Stimulated activated CD8-positive, alpha-beta memory T cell treated with anti-CD3 and anti-CD28 coated beads, Interleukin-15, amount 100 ng/mL, for 24 hours (primary cell): ENCODE measurements around the gene XKR8.
A peak's percentile ranks its signal among the peaks of the same experiment; 100 is the strongest.

Experiments used
- DNase-seq: peaks from one replicate; pipeline ENCODE4 v3.0.0-alpha.2; 2020; ENCODE audit warnings: low read depth

XKR8 gene, protein sequence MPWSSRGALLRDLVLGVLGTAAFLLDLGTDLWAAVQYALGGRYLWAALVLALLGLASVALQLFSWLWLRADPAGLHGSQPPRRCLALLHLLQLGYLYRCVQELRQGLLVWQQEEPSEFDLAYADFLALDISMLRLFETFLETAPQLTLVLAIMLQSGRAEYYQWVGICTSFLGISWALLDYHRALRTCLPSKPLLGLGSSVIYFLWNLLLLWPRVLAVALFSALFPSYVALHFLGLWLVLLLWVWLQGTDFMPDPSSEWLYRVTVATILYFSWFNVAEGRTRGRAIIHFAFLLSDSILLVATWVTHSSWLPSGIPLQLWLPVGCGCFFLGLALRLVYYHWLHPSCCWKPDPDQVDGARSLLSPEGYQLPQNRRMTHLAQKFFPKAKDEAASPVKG

DNA sequence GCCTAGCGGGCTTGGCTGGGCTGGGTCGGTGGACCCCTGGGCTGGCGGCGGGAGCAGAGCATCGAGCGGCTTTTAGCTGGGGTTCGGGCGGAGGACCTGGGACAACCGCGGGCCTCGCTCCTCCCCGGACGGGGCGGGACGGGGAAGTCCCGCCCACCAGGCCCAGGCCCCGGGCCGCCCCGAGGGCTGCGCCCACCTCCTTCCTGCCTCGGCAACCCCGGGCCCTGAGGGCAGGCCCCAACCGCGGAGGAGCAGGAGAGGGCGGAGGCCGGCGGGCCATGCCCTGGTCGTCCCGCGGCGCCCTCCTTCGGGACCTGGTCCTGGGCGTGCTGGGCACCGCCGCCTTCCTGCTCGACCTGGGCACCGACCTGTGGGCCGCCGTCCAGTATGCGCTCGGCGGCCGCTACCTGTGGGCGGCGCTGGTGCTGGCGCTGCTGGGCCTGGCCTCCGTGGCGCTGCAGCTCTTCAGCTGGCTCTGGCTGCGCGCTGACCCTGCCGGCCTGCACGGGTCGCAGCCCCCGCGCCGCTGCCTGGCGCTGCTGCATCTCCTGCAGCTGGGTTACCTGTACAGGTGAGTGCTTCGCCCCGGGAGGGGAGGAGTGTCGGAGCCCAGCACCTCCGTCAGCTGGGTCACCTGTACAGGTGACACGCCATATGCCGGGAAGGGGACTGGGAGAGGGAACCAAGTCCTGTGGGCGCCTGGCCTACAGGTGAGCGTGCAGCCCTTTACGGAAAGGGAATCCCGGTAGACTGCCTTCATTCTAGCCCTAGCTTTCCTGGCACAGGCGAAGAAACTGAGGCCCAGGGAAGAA, at the start of gene XKR8:
TSS of gene XKR8 (plus strand) at position 182 of the 812 bp plus-strand sequence. CDS start at position 279, 97 bp downstream.
- peak; percentile 63 for DNase-seq

DNA sequence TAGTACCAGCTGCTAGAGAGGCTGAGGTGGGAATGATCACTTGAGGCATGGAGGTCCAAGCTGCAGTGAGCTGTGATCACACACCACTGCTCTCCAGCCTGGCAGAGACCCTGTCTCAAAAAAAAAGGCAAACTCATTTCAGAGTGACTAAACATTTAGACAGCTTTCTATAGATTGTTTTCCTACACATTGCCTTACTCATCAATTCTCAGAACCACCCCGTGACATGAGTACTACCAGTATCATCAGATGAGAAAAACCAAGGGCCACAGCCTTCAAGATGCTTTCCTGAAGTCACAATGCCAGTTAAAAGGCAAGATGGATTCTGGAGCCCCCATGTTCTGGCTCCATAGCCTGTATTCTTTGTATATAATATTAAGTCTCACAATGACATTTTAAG, 47.3 kb upstream of the XKR8 start:
- DNase-seq, result no peak

DNA sequence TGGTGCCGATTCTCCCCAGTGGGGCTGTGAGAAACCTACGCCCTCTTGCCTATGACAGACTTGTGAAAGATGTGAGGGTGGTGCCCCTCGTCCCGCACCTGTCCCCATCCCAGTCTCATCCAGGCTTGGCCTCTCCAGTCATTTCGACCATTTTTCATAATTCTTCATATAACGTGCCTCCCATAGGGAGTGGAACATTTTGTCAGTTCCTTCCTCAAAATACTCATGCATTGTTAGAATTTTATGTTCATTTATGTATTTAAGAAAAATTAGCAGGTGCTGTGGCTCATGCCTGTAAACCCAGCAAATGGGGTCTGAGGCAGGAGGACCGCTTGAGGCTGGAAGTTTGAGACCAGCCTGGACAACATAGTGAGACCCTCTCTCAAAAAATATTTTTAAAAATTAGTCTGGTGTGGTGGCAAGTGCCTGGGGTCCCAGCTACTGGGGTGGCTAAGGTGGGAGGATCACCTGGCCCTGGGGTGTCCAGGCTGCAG, 44.6 kb upstream of the XKR8 start:
- no peak for DNase-seq

DNA sequence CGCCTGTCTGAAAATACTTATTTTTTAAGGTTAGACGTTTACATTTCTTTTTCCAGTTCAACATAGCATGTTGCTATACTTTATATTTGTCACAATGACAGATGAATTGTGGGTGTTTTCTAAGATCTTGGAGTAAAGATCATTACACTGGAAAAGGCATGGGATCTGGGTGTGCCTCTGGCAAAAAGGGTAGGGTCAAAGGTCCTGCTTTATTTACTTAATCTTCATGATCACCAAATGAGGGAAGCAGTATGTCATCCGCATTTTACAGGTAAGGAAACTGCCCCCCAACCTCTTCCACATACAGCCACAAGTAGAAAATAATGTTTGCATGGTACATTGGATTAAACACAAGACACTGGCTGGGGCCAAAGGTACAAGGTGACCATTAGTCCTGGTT, 37.5 kb upstream of the XKR8 start:
- no peak for DNase-seq

DNA sequence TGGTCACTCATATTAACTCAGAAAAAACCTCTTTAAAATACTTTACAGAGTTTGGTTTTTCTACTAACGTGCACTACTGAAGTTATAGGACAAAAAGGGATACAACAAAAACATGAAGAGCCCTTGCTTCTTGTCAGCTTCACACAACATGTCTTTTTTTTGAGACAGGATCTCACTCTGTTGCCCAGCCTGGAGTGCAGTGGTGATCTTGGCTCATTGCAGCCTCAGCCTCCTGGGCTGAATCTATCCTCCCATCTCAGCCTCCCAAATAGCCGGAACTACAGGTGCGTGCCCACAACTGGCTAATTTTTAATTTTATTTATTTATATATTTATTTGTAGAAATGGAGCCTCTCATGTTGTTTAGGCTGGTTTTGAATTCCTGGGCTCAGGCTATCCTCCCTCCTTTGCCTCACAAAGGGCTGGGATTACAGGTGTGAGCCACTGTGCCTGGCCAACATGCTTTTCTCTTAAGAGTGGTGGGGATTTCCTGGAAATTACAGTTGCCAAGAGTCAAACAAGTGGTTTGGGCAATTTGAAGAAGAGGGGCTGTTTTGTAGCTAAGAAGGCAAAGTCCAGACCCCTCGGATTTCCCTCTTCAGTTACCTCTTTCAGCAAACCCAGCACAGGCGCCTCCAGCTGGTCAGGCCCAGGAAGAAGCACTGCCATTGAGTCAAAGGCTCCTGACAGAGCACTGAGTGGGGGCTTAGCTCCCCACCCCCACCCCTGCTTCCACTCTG, 31.4 kb upstream of the XKR8 start:
- DNase-seq, result no peak

- no peak for DNase-seq
Measured at GRCh38 chr1:27931184-27931583, 28.6 kb upstream of the XKR8 start.

DNA sequence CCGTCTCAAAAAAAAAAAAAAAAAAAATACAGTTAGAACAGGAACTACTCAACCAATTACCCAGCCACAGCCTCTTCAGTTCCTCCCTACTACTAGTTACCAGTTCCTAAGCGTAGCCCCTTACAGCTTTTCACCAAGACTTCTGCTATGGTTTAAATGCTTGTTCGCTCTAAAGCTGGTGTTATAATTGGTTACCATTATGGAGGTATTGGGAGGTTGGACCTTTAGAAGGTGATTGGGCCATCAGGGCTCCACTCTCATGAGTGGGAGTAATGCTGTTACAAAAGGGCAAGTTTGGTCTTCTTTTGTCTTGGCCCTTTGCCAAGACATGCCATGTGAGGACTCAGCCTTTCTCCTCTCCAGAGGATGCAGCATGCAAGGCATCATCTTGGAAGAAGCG, 28.0 kb upstream of the XKR8 start:
- DNase-seq, result no peak

- no peak for DNase-seq
Measured at GRCh38 chr1:27934818-27935549, 24.8 kb upstream of the XKR8 start, which contains the start of gene SMPDL3B. Gene SMPDL3B, plus strand, starts transcription at chr1:27935000. Its CDS starts 184 bp downstream, at chr1:27935184.

DNA sequence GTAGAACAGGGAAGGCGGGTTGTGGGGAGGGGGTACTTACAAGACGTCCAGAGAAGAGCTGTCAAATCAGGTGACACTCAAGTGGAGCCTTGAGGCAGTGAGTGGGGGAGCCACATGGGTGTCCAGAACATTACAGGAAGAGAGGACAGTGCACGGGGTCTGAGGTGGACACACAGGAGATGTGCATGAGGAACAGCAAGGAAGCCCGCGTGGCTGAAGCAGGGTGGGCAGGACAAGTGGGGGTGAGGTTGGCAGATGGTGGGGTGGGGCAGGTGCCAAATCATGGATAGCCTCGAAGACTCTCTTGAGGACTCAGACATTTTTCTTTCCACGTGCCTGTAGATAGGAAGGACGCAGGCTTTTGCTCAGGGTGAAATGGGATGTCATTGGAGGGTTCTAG, 24.1 kb upstream of the XKR8 start:
- no peak for DNase-seq

- no peak for DNase-seq
Measured at GRCh38 chr1:27936370-27936769, 23.4 kb upstream of the XKR8 start.

DNA sequence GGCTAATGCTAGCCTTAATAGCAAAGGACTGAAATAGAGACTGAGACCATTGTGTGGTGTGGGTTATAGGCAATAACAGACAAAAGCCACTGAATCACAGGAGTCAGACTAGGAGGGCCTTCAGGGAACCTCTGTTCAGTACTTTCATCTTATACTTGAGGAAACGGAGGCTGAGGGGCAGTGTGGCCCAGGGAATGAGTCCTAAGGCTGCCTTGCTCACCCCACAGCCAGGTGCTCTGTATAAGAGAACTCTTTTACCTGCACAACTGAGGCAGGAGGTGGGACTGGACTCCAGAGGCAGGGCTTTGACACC, 22.3 kb upstream of the XKR8 start:
- DNase-seq, result no peak

DNA sequence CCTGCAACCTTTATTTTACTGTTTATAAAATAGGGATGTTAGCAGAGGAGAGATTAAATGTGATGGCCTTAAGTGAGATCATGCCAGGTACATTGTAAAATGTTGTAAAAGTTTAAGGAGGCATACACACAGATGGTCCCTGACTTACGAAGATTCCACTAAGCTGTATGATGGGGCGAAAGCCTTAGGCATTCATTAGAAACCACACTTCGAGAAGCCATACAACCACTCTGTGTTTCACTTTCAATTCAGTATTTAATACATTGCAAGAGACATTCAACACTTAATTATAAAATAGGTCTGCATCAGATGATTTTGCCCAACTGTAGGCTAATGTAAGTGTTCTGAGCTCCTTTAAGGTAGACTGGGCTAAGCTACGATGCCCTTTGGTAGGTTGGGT, 21.3 kb upstream of the XKR8 start:
- DNase-seq, result no peak

GRCh38 chr1:27940297-27940696, 19.5 kb upstream of the XKR8 start:
- peak; percentile 33 for DNase-seq

- DNase-seq, result no peak
Measured at GRCh38 chr1:27940870-27941560, 18.8 kb upstream of the XKR8 start.

DNA sequence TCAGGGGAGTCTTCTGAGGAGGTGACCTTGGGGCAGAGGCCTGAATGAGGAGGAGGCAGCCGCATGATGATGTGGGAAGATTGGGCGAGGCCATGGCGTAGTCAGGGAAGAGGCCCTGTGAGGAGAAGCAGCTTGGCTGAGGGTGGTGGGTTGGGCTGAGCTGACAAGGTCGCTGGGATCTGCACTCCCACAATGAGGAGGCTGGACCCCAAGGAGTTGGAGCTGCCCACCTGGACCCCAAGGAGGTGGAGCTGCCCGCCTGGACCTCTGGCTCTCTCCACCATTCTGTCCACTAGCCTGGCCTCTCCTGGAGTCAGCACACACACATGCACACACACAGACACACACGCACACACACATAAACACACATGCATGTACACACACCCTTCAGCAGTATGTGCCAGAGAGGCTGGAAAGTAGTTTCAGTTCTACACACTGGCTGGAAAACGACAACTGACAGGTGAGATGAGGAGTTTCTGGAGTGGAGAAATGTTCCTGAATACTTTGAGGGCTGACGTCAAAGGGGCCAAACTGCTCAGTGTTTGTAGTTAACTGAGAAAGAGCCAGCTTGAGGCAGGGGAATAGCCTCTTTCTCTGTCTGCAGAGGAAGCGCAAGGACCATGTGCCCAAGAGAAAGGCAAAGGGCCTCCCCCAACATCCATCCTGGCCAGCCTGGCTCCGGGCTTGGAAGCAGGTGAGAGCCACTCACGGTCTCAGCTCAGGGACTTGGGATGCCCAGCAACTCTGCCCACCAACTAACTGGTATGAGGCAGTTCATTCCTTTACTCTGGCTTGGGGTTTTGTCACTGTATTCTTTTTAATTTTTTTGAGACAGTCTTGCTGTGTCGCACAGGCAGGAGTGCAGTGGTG, 17.9 kb upstream of the XKR8 start:
- no peak for DNase-seq

DNA sequence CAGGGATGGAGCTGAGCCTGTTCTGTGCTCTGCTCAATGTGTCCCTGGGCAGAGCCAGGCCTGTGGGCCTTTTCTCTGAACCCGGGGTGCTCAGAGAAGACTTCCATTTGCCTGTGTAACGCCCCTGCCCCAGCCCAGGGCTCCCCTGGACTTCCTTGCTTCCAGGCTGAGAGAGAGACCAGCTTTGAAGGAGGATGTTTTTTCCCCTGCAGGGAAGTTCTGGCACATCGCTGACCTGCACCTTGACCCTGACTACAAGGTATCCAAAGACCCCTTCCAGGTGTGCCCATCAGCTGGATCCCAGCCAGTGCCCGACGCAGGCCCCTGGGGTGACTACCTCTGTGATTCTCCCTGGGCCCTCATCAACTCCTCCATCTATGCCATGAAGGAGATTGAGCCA, 14.8 kb upstream of the XKR8 start:
- no peak for DNase-seq

DNA sequence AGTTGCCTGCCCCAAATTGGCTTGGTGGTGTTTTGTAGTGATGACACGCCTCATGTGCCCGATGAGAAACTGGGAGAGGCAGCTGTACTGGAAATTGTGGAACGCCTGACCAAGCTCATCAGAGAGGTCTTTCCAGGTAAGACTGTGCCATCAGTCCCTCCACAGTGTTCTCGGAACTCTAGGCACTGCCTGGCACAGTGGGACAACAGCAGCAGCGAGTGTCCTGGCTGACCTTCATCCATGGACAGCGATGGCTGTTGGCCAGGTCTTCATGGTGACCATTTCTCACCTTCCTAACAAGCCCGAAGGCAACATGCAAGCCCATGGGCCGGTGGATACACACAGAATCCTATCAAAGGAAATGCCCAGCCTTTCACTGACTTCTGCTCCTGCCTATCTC, 10.7 kb upstream of the XKR8 start:
- DNase-seq, result no peak

DNA sequence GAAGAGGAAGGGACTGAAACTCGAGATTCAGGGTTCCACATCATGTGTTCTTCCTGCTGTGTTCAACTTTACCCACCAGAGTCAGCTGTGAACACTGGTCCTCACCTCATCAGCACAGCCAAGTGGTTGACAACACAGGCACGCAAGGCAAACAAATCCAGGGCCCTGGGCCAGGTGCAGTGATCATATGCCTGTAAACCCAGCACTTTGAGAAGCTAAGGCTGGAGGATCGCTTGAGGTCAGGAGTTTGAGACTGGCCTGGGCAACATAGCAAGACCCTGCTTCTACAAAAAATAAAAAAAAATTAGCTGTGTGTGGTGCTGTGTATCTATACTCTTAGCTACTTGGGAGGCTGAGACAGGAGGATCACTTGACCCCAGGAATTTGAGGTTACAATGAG, 8.4 kb upstream of the XKR8 start:
- DNase-seq, result no peak

DNA sequence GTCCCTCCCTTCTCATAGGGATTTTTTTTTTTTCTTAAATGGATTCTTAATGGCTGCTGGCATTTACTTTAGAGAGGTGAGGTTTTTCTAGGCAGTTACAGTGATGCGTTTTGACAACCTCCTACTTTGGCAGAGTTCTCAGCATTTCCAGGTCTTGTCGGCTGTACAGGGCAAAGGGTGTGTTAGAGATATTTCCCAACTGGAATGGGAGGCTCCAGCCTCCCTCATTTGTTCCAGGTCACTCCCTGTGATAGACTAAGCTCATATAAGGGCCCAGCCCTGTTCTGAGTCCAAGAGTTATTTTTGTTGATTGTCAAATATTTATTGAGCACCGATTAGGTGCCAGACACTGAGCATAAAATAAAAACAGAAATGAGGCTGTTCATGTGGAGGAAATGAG, 7.6 kb upstream of the XKR8 start:
- DNase-seq, result no peak

DNA sequence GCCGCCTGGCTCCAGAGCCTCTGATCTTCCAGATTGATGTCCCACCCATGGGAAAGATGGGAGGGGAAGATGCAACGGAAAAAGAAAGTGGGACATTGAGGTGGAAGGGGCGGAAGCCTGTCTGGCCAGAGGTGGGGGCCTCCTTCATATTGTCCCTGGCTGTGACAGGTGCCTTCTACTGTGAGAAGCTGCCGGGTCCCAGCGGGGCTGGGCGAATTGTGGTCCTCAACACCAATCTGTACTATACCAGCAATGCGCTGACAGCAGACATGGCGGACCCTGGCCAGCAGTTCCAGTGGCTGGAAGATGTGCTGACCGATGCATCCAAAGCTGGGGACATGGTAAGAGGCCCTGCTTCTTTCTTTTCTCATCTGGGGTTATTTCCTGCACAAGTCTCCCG, 5.6 kb upstream of the XKR8 start:
- no peak for DNase-seq
